GM19452 (cell line): ENCODE data around the gene PGAP1.
A peak's percentile ranks its signal among the peaks of the same experiment; 100 is the strongest.
"Not testable (repeated sequence)": the region's sequence is repeated elsewhere in the genome, so short reads cannot be mapped to it uniquely, and the experiment has no call there.

Experiments used
- ATAC-seq: cut with Tn5 transposase; IDR thresholded peaks from one replicate; pipeline ENCODE4 v1.9.1; 2021; ENCODE audit not compliant: unreplicated experiment

The PGAP1 gene

DNA sequence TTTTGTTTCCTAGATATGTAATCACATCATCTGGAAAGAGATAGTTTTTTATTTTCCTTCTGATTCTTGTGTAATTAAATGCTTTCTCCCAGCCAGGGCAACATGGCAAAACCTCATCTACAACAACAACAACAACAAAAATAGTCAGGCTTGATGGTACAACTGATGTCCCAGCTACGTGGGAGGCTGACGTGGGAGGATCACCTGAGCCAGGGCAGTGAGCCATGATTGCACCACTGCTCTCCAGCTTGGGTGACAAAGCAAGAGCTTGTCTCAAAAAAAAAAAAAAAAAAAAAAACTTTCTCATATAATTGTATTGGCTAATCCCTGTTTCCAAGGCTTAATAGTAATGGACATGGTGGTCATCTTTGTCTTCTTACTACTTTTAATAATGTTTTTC, 26.4 kb upstream of the PGAP1 start:
- no peak for ATAC-seq

DNA sequence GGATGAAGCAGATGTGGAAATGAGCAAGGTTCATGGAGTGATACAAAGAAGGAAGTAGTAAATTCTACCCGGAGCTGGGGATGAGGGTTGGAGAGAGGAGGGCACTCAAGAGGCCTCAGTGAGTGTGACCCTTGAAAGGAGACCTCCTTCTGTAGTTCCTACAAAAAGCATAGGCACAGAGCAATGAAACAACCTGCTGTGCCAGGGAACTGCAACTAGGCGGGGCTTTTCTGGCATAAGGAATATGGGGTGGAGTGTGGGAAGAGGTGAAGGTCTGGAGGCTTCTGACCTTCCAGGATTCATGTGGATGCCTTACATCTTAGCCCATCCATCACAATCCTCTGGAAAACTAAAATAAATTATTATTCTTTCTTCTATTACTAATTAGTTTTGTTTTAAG, 25.5 kb upstream of the PGAP1 start:
- no peak for ATAC-seq

DNA sequence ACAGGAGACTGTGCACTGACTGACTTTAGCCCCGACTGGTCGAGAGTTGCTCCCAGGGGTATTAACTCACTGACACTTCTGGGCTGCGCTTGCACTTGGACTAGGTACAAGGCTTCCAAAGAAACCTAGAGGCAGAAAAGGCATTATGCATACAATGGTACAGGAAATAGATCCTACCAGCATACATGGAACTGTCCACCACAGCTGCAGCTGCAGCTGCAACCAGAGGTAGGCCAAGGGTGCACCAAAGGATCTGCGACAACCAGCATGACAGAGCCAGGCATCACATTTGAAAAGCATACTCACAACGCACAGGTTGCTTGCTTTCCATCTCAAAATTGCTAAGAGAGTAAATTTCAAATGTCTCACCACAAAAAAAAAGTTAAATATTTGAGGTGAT, 22.6 kb upstream of the PGAP1 start:
- ATAC-seq = no peak

DNA sequence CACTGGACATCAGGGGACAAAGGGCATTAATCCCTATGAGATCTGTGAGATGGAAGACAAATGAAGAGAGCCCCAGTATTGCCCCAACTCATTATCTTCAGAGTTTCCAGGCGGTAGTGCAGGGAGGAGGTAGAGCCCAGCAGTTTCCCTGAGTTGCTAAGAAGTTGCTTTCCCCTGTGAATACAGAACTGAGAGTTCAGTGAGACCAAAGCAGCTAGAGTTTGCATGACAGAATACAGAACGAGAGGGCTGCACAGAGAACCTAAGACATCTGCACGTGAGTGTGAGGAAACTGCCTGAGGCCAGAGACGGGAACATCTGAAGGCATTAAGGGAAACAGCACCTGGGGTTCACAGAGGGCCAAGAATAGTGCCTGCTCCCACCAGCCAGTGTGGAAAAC, 18.1 kb upstream of the PGAP1 start:
- ATAC-seq = peak; percentile 87

DNA sequence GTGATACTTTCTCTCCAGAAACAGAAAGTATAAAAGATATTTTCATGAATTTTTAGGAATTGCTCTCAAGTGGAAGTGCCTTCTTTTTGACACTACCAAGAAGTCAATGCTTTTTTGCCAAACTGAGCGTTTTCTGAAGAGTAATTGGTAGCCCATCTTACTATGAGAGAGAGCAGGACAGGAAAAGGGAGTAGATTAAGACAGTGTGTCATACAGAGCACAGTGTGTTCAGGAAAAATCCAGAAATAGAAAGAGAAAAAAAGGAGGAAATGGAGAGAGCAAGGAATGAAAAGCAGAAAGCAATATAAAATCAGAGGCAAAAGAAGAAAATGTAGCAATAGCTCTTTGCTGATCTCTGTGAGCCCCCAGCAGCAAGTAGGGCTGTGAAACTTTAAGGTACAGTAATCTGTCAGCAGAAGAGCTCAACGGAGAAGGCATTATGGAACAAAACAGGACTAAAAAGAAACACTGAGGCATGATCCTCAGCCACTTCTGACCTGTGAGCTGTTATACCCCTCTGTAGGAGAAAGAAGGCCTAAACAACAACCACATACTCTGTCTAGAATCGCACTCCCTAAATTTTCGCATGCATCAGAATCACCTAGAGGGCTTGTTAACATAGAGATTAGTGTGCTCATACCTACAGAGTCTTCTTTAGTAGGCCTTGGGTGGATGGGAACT, 15.0 kb upstream of the PGAP1 start:
- ATAC-seq = no peak

DNA sequence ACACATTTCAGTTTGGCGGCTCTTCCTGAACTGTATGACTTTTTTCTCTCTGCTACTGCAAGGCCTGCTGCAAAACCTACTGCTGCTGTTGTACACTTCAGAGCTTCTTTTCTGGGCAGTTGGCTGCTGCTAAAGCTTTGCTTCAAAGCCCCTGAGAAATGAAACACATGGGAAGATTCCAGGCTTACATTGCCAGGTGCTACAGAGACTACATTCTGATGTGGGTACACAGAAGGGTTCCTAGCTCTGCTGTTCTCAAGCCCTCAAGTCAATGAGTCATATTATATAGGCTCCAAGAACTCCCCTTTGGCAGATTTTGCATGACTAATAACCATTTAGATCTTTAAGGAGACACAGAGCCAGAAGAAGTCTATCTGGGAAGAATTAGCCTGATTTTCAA, 12.9 kb upstream of the PGAP1 start:
- no peak for ATAC-seq

DNA sequence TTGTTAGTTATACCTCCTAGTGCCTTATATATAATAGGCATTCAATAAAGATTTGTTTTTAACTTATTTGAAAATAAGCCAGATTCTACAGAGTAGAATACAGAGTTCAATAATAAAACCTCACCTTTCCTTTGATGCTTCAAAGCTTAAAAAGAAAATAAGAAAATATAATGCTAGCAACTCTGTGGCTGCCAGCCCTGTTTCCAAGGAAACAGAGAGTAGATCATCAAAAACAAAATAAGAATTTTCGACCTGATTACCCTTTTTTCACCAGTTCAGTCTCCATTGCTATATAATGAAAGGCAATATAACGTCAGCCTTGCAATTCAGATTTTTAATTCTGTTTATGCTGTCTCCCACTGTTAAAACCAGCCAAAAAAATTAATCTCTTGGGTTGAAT, 8.9 kb upstream of the PGAP1 start:
- no peak for ATAC-seq

DNA sequence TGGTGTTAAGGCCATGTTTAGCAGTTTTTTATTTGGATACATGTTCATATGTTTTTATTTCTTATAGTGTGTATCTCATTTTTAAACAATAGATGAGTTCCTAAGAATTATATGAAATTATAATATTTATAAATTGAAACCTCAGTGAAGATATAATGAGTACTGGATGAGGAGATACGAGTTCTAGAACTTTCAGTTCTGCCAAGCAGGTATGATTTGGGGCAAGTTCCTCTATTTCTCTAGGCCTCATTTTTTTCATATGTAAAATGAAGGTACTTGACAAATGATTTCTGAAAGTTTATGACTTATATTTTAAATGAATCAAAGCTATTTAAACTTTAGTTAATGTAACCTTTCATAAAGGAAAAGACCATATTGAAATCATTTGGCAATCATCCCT, 8.2 kb upstream of the PGAP1 start:
- ATAC-seq = no peak

DNA sequence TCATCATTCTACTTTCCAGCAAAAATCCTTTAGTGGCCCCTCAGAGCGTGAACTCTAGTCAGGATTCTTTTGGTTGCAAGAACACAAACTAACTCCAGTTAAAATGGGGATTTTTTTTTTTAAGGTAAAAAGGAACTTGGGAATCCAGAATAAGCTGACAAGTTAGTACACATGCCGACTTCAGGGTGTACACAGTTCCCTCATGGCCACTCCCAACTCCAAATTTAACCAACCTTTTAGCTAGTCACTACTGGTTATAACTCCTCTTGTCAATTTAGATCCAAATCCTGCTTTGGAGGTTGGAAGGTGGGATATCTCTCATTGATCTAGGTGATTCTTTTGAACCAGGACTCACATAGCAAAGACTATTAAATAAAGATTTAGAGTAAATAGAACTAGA, 5.0 kb upstream of the PGAP1 start:
- ATAC-seq = no peak

DNA sequence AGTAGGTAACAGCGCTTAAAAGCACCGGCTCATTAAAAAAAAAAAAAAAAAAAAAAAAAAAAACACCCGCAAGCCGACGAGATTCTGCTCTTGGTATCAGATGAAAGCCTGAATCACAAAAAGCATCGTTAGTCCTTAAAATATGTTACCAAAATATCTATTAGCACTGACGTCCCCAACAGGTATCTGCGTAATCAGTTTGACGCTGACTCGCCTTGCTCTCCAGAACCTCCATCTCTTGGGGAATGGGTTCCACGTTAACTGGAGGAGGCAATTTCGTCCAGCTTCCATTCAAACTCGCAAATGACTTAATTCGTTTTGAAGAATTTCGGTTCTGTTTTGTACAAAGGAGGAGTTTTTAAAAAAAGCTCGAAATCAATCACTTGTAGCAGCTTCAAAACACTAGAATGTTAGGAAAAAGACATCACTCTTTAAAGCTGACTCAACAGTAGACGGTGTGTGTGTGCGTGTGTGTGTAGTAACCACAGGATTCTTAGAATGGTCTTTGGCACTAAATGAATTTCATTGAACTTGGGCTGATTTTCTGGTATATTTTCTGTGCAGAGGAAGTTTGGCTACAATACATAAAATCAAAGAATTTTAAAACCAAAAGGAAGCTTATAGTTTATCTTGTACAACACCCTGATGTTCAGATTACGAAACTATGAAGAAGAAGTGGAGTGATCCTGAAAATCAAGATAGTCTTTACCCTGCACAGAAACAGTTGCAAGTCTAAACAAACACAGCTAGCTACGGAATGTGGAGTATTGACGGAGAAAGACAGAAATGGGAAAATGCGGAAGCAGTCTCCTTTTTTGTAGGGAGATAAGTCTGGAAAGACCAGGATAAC, 1.1 kb upstream of the PGAP1 start:
- no peak for ATAC-seq

DNA sequence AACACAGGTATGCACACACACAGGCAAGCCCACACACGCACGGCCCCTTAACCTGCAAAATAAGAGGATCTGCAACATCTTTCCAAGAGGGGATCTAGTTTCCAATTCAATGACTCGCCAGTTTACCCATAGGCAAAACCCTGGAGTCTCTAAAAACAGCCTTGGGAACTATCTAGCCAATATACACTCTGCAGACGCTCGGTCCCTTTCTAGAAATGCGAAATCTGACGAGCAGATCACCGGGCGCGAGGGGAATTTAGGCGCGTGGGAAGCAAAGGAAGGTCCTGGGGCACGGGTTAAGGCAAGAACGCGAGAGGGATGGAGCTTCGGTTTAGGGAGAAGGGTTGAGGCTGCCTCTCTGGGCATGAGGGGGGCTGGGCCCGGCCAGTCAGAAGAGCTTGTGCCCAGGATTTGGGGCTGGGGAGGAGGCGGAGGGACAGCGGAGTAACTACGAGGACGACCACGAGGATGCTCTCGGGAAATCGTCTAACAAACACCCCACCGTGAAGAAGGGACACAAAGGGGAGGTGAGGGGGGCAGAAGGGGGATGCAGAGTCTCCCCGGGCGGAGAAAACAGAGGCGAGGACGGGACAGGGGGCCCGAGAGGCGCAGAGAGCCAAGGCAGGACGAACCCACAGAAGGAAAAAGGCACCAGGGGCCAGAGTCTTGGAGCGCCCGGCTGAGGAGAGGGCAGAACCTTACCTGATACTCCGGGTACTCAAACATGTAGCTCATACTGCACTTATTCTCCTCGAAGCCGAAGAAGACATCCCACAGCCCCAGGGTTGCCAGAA, 542 bp downstream of the PGAP1 start:
- ATAC-seq = peak; percentile 27

DNA sequence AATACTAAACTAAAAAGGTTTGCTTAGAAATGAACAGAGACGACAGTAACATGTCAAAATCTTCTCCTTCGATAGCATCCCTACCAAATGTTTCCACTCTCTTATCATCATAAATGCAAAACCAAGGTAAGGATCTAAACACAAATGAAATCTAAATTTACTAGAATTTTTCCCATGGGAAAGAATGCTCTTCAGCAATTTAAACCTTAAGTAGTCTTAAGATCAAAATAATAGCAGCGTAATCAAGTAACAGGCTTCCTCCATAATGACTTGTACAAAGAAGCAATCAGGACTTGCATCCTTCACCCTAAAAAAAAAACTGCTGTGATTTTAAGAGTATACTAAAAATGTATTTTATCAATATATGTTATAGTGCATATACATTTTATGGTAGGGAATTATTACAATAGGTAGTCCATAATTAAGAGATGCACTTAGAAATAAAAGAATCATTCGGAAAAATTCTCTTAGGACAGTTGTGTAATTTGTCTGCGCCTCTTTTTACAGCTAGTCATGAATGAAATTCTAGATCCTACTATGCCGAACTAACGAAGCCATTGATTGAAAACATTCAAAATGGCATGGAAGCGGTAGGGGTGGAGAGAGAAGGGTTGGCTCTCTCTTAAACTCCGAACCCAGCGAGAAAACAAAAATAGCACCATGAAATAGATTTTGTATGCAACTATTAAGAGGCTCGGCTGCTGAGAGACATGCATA, 1.3 kb downstream of the PGAP1 start:
- no peak for ATAC-seq

DNA sequence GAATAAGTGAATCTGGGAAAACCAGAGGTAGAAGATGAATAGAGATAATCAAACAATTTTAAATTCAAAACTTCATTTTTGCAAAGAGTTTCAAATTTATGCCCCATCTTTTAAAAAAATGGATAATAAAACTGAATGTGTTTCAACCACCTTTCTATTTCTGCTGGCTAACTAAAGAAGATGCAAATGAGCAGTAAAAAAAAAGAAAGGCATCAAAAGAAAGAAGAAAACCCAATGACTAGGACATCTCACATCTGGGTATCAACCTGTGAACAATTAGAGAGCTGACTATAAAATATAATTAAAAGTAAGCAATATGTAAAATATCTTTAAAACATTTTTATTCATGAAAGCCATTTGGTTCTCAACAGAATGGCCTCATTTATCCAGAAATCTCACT, 2.5 kb downstream of the PGAP1 start:
- no peak for ATAC-seq

DNA sequence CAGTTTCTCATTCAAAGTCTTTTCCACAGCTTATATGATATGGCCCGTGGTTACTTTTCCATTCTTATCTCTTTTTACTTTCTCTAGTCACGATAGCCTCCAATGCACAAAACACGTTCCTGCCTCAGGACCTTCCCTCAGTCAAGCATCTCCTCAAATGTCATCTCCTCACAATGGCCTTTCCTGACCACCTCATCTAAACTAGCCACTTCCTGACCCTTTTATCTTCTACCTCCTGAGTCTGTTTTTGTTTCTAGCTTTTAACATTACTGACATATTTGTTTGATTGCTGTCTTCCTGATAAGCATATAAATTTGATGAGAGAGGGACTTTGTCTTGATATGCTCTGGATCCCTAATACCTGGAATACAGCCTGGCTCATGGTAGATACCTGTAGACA, 7.6 kb downstream of the PGAP1 start:
- no peak for ATAC-seq

DNA sequence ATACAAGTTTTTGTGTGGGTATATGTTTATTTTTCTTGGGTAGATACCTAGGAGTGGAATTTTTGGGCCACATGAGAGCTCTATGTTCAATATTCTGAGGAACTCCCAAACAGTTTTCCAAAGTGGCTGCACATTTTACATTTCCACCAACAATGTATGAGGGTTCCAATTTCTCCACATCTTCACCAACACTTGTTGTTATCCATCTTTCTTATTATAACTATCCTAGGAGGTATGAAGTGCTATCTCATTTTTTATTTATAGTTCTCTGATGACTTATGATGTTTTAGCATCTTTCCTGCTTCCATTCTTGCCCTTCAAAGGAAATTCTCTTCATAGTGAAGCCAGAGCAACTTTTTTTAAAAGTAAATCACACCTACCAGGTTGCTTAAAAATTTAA, 8.7 kb downstream of the PGAP1 start:
- no peak for ATAC-seq

DNA sequence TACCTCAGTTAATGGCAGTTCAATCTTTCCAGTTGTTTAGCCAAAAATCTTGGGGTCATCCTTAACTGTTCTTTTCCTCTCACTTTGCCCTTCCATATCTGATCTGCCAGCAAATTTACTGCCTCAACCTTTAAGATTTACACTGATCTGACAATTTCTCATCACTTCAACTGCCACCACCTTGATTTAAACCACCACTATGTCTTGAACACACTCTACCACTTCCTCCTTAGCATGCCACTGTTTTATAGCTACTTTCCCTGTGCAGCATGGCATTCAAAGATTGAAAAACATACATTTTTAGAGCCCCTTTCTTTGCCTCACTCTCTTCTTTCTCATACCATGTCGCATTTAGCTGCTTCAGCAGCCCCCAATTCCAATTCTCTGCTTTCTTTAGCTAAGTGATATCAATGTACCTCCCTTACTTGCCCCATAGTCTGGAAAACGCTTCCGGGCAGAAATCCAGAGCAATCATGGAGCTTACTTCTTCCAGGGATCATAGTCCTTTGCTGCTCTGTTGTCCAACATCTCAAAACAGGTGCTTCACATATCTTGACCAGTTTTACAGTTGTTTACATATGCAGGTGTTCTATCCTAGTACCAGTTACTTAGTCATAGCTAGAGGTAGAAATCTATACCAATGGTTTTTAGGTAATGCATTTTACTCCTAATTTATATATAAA, 10.9 kb downstream of the PGAP1 start:
- ATAC-seq = peak; percentile 36

DNA sequence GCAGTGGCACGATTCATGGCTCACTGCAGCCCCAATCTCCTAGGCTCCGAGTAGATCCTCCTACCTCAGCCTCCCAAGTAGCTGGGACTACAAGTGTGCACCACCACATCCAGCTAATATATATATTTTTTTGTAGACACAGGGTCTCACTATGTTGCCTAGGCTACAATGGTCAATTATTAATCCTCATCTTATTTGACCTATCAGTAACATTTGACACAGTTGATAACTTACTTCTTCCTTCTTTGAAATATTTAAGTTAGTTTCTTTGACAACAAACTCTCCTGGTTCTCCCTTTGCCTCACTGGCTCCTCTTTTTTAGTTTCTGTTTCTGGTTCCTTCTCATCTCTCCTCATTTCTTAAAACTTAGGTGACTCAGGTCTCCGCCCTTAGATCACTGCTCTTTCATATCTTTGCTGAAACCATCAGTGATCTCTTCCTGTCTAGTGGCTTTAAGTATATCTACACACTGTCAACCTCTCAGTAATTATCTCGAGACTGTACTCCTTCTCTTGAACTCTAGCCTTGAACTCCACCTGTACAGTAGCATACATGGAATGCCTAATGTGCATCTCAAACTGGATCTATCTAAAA, 11.5 kb downstream of the PGAP1 start:
- peak; percentile 88 for ATAC-seq

DNA sequence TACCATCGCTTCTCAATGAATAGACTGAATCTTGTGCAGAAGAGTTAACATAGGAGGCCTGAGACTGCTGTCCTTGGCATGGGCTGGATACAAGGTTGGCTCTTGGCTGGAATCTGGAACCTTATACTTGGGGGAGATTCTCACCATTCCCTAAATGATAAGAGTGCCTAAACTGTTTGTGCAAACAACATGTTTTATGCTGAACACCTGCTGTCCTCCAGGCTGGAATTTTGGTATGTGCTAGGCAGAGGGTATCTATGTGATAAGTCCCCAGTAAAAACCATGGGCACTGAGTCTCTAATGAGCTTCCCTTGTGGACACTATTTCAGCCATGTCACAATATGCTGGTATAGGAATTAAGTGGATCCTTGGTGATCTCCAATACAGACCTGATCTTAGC, 12.8 kb downstream of the PGAP1 start:
- no peak for ATAC-seq

DNA sequence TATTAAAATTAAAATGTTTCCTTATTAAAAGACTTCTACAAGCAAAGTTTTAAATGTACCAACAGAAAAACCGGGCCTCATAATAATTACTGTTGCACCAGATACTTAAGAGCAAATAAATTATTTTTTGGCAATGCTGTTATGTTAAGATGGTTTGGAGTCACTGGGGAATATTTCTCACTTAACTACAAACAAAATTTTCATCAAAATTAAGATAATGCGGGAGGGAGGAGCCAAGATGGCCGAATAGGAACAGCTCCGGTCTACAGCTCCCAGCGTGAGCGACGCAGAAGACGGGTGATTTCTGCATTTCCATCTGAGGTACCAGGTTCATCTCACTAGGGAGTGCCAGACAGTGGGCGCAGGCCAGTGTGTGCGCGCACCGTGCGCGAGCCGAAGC, 21.1 kb downstream of the PGAP1 start:
- not testable (repeated sequence) for ATAC-seq

DNA sequence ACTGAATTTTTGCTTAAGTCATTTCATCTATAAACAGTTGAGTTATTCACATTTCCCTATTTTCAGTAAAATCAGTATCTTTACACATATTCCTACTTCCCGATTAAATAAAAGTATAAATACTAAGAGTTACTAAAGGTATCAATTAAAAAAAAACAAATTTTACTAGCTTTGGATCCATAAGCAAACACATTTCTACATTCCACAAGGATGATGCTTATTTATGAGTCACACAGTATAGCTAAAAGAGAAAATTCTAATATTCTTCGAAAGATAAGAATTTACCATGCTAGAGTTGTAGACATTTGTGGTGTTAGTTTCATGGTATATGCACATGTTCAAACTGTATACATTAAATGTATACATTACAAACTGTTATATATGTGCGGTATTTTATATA, 23.7 kb downstream of the PGAP1 start:
- ATAC-seq = no peak
